Neural cell (in vitro differentiated cells): Measurements from ENCODE around the gene H2AZ2. TPM values are rescaled to one million over a fixed set of nuclear protein-coding genes. Genes with fewer than 3 reads are reported as not detected.
"Not testable (repeated sequence)": the region's sequence is repeated elsewhere in the genome, so short reads cannot be mapped to it uniquely, and the experiment has no call there.

Source experiments
- H2AFZ ChIP-seq: fragments of 200-600, 300-800 bp; sonication (generic), shearing (Covaris generic); 2 replicates; pipeline ENCODE4 v1.6.0; 2014; ENCODE audit warnings: low read depth, mild to moderate bottlenecking, antibody characterized with exemption, low read length, moderate library complexity
- H3F3A ChIP-seq: fragments of 200-600 bp; shearing (Covaris generic); 2 replicates; pipeline ENCODE4 v1.6.1; 2016; ENCODE audit warnings: mild to moderate bottlenecking, moderate library complexity, mixed read lengths, antibody characterized with exemption, low read length; ENCODE audit not compliant: insufficient read depth, poor library complexity, severe bottlenecking
- H3K27ac ChIP-seq: fragments of 200-600, 300-800 bp; sonication (generic), shearing (Covaris generic); 2 replicates; pipeline ENCODE4 v1.5.1; 2014; ENCODE audit warnings: mild to moderate bottlenecking, low read length, moderate library complexity
- H3K27me3 ChIP-seq: fragments of 300-800, 200-600 bp; sonication (generic), shearing (Covaris generic); 2 replicates; pipeline ENCODE4 v1.6.0; 2014; ENCODE audit warnings: mild to moderate bottlenecking, low read depth, low read length, moderate library complexity; ENCODE audit not compliant: insufficient read depth
- H3K36me3 ChIP-seq: fragments of 300-800, 200-600 bp; sonication (generic), shearing (Covaris generic); 2 replicates; pipeline ENCODE4 v1.5.1; 2014; ENCODE audit warnings: mild to moderate bottlenecking, antibody characterized with exemption, low read length, moderate library complexity; ENCODE audit not compliant: insufficient read depth
- H3K4me2 ChIP-seq: fragments of 300-800, 200-600 bp; sonication (generic), shearing (Covaris generic); 2 replicates; pipeline ENCODE4 v1.6.0; 2014; ENCODE audit warnings: mild to moderate bottlenecking, low read length
- H3K4me3 ChIP-seq: fragments of 300-800, 200-600 bp; sonication (generic), shearing (Covaris generic); 2 replicates; pipeline ENCODE4 v1.5.1; 2014; ENCODE audit warnings: mild to moderate bottlenecking, low read length, moderate library complexity
- H3K79me2 ChIP-seq: fragments of 200-600 bp; shearing (Covaris generic); replicated peaks from 2 replicates; pipeline ENCODE4 v1.6.0; 2014; ENCODE audit warnings: mild to moderate bottlenecking, low read length, moderate library complexity; ENCODE audit not compliant: insufficient read depth
- H3K9ac ChIP-seq: fragments of 300-800, 200-600 bp; sonication (generic), shearing (Covaris generic); 2 replicates; pipeline ENCODE4 v1.6.1; 2016; ENCODE audit warnings: mild to moderate bottlenecking, low read length, mixed read lengths
- H3K9me2 ChIP-seq: fragments of 200-600 bp; shearing (Covaris generic); 2 replicates; pipeline ENCODE4 v1.6.1; 2016; ENCODE audit warnings: mild to moderate bottlenecking, low read length, mixed read lengths; ENCODE audit not compliant: insufficient read depth
- H3K9me3 ChIP-seq: fragments of 200-600, 300-800 bp; sonication (generic), shearing (Covaris generic); 2 replicates; pipeline ENCODE4 v1.6.1; 2016; ENCODE audit warnings: mild to moderate bottlenecking, mixed run types, low read length, moderate library complexity, mixed read lengths
- H4K20me1 ChIP-seq: fragments of 200-600 bp; shearing (Covaris generic); 2 replicates; pipeline ENCODE4 v1.6.1; 2016; ENCODE audit warnings: mild to moderate bottlenecking, mixed run types; ENCODE audit not compliant: insufficient read depth
- EP300 ChIP-seq: fragments of 450-650 bp; conservative IDR thresholded peaks from 2 replicates; pipeline ENCODE4 v1.6.1; 2014; ENCODE audit warnings: antibody characterized with exemption, mild to moderate bottlenecking, moderate library complexity; ENCODE audit not compliant: poor library complexity, severe bottlenecking
- EZH2 ChIP-seq: fragments of 200-600, 300-800 bp; shearing (Covaris generic), sonication (generic); IDR thresholded peaks from 2 replicates; pipeline ENCODE4 v1.6.1; 2014; ENCODE audit warnings: antibody characterized with exemption, low read length, borderline replicate concordance, mild to moderate bottlenecking; ENCODE audit not compliant: insufficient read depth, poor library complexity, severe bottlenecking
- MXI1 ChIP-seq: fragments of 450-650 bp; conservative IDR thresholded peaks from 2 replicates; pipeline ENCODE4 v1.6.1; 2014; ENCODE audit warnings: antibody characterized with exemption, mild to moderate bottlenecking; ENCODE audit not compliant: poor library complexity, severe bottlenecking
- POLR2AphosphoS5 ChIP-seq: IDR thresholded peaks from 2 replicates; pipeline ENCODE4 v1.6.1; 2012
- RAD21 ChIP-seq: fragments of 450-650 bp; conservative IDR thresholded peaks from 2 replicates; pipeline ENCODE4 v1.6.1; 2014; ENCODE audit warnings: antibody characterized with exemption, mild to moderate bottlenecking, moderate library complexity
- SMC3 ChIP-seq: fragments of 450-650 bp; conservative IDR thresholded peaks from 2 replicates; pipeline ENCODE4 v1.6.1; 2014; ENCODE audit warnings: antibody characterized with exemption, mild to moderate bottlenecking, moderate library complexity; ENCODE audit not compliant: poor library complexity
- TAF1 ChIP-seq: IDR thresholded peaks from 2 replicates; pipeline ENCODE4 v1.6.1; 2012; ENCODE audit warnings: low read depth
- polyA plus RNA-seq: library from polyadenylated mRNA; depleted of rRNA; stranded (reverse); fragments of >200 nt; gene quantifications from 2 replicates; pipeline ENCODE4 v1.2.3, GENCODE V29; 2014
- TF ChIP-seq, protein P1 (sequence below): fragments of 450-650 bp; IDR thresholded peaks from 2 replicates; pipeline ENCODE4 v1.5.1; 2014; ENCODE audit warnings: antibody characterized with exemption, mild to moderate bottlenecking, moderate library complexity; ENCODE audit not compliant: poor library complexity, severe bottlenecking
- TF ChIP-seq, protein P2 (sequence below): IDR thresholded peaks from 2 replicates; pipeline ENCODE4 v1.6.1; 2012; ENCODE audit warnings: borderline replicate concordance

The H2AZ2 gene
- polyA plus RNA-seq, 1 donor from 2014 or later, result 152 TPM

GRCh38 chr7:44845451-44845850, 2.4 kb downstream of the H2AZ2 start:
- Histone ChIP-seq H2AFZ (no peak overlapping the region), H3K4me3 (peak overlapping the region; percentile 97), H3K27me3 (no peaks in the 10 kb centered on the region), H3K9ac (no peak overlapping the region), H4K20me1 (no peaks in the 10 kb centered on the region), H3K27ac (no peak overlapping the region), H3K79me2 (peaks cover 50% of the 10 kb centered on the region), H3K4me2 (peak overlapping the region; percentile 53), H3F3A (peaks cover 8% of the 10 kb centered on the region), H3K9me3 (no peaks in the 10 kb centered on the region), H3K36me3 (no peaks in the 10 kb centered on the region), H3K9me2 (no peaks in the 10 kb centered on the region)
- TF ChIP-seq MXI1 (no peak), TAF1 (no peak), SMC3 (no peak), EP300 (no peak), RAD21 (no peak), EZH2 (no peak), POLR2AphosphoS5 (no peak)
- TF ChIP-seq, protein P1, sequence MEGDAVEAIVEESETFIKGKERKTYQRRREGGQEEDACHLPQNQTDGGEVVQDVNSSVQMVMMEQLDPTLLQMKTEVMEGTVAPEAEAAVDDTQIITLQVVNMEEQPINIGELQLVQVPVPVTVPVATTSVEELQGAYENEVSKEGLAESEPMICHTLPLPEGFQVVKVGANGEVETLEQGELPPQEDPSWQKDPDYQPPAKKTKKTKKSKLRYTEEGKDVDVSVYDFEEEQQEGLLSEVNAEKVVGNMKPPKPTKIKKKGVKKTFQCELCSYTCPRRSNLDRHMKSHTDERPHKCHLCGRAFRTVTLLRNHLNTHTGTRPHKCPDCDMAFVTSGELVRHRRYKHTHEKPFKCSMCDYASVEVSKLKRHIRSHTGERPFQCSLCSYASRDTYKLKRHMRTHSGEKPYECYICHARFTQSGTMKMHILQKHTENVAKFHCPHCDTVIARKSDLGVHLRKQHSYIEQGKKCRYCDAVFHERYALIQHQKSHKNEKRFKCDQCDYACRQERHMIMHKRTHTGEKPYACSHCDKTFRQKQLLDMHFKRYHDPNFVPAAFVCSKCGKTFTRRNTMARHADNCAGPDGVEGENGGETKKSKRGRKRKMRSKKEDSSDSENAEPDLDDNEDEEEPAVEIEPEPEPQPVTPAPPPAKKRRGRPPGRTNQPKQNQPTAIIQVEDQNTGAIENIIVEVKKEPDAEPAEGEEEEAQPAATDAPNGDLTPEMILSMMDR, result no peak
- TF ChIP-seq, protein P2, sequence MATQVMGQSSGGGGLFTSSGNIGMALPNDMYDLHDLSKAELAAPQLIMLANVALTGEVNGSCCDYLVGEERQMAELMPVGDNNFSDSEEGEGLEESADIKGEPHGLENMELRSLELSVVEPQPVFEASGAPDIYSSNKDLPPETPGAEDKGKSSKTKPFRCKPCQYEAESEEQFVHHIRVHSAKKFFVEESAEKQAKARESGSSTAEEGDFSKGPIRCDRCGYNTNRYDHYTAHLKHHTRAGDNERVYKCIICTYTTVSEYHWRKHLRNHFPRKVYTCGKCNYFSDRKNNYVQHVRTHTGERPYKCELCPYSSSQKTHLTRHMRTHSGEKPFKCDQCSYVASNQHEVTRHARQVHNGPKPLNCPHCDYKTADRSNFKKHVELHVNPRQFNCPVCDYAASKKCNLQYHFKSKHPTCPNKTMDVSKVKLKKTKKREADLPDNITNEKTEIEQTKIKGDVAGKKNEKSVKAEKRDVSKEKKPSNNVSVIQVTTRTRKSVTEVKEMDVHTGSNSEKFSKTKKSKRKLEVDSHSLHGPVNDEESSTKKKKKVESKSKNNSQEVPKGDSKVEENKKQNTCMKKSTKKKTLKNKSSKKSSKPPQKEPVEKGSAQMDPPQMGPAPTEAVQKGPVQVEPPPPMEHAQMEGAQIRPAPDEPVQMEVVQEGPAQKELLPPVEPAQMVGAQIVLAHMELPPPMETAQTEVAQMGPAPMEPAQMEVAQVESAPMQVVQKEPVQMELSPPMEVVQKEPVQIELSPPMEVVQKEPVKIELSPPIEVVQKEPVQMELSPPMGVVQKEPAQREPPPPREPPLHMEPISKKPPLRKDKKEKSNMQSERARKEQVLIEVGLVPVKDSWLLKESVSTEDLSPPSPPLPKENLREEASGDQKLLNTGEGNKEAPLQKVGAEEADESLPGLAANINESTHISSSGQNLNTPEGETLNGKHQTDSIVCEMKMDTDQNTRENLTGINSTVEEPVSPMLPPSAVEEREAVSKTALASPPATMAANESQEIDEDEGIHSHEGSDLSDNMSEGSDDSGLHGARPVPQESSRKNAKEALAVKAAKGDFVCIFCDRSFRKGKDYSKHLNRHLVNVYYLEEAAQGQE, result no peak

DNA sequence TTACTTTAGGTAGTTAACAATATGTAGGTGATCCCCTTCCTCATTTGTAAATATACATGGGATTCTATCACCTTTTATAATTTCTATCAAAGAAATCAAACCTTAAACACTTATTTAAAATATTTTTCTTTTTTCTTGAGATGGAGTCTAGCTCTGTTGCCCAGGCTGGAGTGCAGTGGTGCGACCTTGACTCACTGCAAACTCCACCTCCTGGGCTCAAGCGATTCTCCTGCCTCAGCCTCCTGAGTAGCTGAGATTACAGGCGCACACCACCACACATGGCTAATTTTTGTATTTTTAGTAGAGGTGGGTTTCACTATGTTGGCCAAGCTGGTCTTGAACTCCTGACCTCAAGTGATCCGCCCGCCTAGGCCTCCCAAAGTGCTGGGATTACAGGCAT, 4.4 kb downstream of the H2AZ2 start:
- peaks cover 55% of the 10 kb centered on the region for H3K79me2 ChIP-seq
- not testable (repeated sequence) for H3K4me3 ChIP-seq, H3K9me2 ChIP-seq, H4K20me1 ChIP-seq, H3F3A ChIP-seq, H2AFZ ChIP-seq, H3K36me3 ChIP-seq, H3K9ac ChIP-seq, H3K9me3 ChIP-seq, H3K27me3 ChIP-seq, H3K27ac ChIP-seq, H3K4me2 ChIP-seq

GRCh38 chr7:44842675-44843074, 5.2 kb downstream of the H2AZ2 start:
- H3K27me3 ChIP-seq, H3K9me2 ChIP-seq, H3K9ac ChIP-seq, H3F3A ChIP-seq, H3K27ac ChIP-seq, H3K9me3 ChIP-seq, H3K4me3 ChIP-seq, H3K4me2 ChIP-seq, H4K20me1 ChIP-seq, H2AFZ ChIP-seq, H3K36me3 ChIP-seq: not testable (repeated sequence)
- H3K79me2 ChIP-seq, result peaks cover 55% of the 10 kb centered on the region
